ENCODE measurements around the gene KATNAL2.

GRCh38 chr18:47095810-47096209 lies 178.4 kb downstream of the KATNAL2 start:
- no peak for TF ChIP-seq EP300 (IDR thresholded peaks at IDR 0.05; ENCODE audit: low read depth)
- TF ChIP-seq CTCF (IDR thresholded peaks at IDR 0.05) = no peak
- TF ChIP-seq POLR2A (IDR thresholded peaks at IDR 0.05) = no peak
